H1 (cell line): ENCODE data around the gene CIRBP. TPM values are rescaled to one million over a fixed set of nuclear protein-coding genes. Genes with fewer than 3 reads are reported as not detected.

Experiments
- ASH2L ChIP-seq: fragments of 200-600, 300-600 bp; sonication (generic); IDR thresholded peaks from one replicate; pipeline ENCODE4 v1.7.1; 2017; ENCODE audit warnings: low read length
- BCL11A ChIP-seq, 2 experiments: IDR thresholded peaks; one replicate each; pipeline ENCODE4 v1.6.1; 2011; ENCODE audit warnings: low read depth in 2 of 2, low read length in 2 of 2, mild to moderate bottlenecking in 2 of 2
- CBX8 ChIP-seq: fragments of 300-800, 300-1000 bp; sonication (generic); IDR thresholded peaks from 2 replicates; pipeline ENCODE4 v1.7.1; 2016; ENCODE audit warnings: low read depth, low read length, borderline replicate concordance
- CHD2 ChIP-seq: IDR thresholded peaks from 2 replicates; pipeline ENCODE4 v1.6.1; 2012; ENCODE audit warnings: low read length, improper control_type of control experiment
- GABPA ChIP-seq: IDR thresholded peaks from 2 replicates; pipeline ENCODE4 v1.6.1; 2011; ENCODE audit warnings: mild to moderate bottlenecking, low read length, moderate library complexity, borderline replicate concordance; ENCODE audit not compliant: insufficient read depth
- JUN ChIP-seq: IDR thresholded peaks from 2 replicates; pipeline ENCODE4 v1.6.1; 2011; ENCODE audit warnings: low read depth, mild to moderate bottlenecking, improper control_type of control experiment, low read length
- KDM1A ChIP-seq: fragments of 200-600, 300-600 bp; sonication (generic); IDR thresholded peaks from 2 replicates; pipeline ENCODE4 v1.7.1; 2016; ENCODE audit warnings: mild to moderate bottlenecking, low read length, borderline replicate concordance
- KDM4A ChIP-seq: IDR thresholded peaks from one replicate; pipeline ENCODE4 v1.7.1; 2012; ENCODE audit warnings: low read depth, mild to moderate bottlenecking, moderate library complexity, low read length, inconsistent platforms; ENCODE audit not compliant: severe bottlenecking
- KDM5A ChIP-seq: fragments of 200-600 bp; IDR thresholded peaks from 2 replicates; pipeline ENCODE4 v1.7.1; 2012; ENCODE audit warnings: mild to moderate bottlenecking, low read length, inconsistent platforms, mixed read lengths
- POLR2A ChIP-seq, 2 experiments: IDR thresholded peaks; 1 replicate in 1 of 2; 2 replicates in 1 of 2; pipeline ENCODE4 v1.6.1; 2011; ENCODE audit warnings: low read depth in 2 of 2, low read length in 2 of 2, mild to moderate bottlenecking in 2 of 2; ENCODE audit errors: control extremely low read depth in 1 of 2
- POLR2AphosphoS5 ChIP-seq: IDR thresholded peaks from 2 replicates; pipeline ENCODE4 v1.6.1; 2011; ENCODE audit warnings: low read depth, low read length
- POU5F1 ChIP-seq: IDR thresholded peaks from 2 replicates; pipeline ENCODE4 v1.6.1; 2011; ENCODE audit warnings: low read depth, mild to moderate bottlenecking, low read length, moderate library complexity
- RAD21 ChIP-seq, 2 experiments: IDR thresholded peaks in 1 of 2; conservative IDR thresholded peaks in 1 of 2; 2 replicates each; pipeline ENCODE4 v1.6.1; 2011; ENCODE audit warnings: low read depth in 2 of 2, low read length in 2 of 2, improper control_type of control experiment in 1 of 2, inconsistent platforms in 1 of 2, mild to moderate bottlenecking in 1 of 2, moderate library complexity in 1 of 2
- RBBP5 ChIP-seq: IDR thresholded peaks from 2 replicates; pipeline ENCODE4 v1.7.1; 2012; ENCODE audit warnings: low read depth, mild to moderate bottlenecking, inconsistent platforms, low read length, moderate library complexity, borderline replicate concordance
- SIRT6 ChIP-seq: IDR thresholded peaks from one replicate; pipeline ENCODE4 v1.7.1; 2012; ENCODE audit warnings: low read length, inconsistent platforms
- SP1 ChIP-seq: IDR thresholded peaks from 2 replicates; pipeline ENCODE4 v1.6.1; 2011; ENCODE audit warnings: low read depth, low read length
- SP4 ChIP-seq: IDR thresholded peaks from 2 replicates; pipeline ENCODE4 v1.6.1; 2012; ENCODE audit warnings: low read length, inconsistent platforms
- TAF1 ChIP-seq: IDR thresholded peaks from 2 replicates; pipeline ENCODE4 v1.6.1; 2011; ENCODE audit warnings: mild to moderate bottlenecking, low read depth, low read length
- TAF7 ChIP-seq: optimal IDR thresholded peaks from 2 replicates; pipeline ENCODE3; 2011; ENCODE audit warnings: low read depth, mild to moderate bottlenecking, inconsistent platforms, low read length, moderate library complexity, borderline replicate concordance
- TCF12 ChIP-seq: IDR thresholded peaks from 2 replicates; pipeline ENCODE4 v1.6.1; 2011; ENCODE audit warnings: low read depth, mild to moderate bottlenecking, low read length
- TEAD4 ChIP-seq: IDR thresholded peaks from 2 replicates; pipeline ENCODE4 v1.6.1; 2012; ENCODE audit warnings: low read depth, low read length, inconsistent platforms, mixed read lengths
- YY1 ChIP-seq: IDR thresholded peaks from 2 replicates; pipeline ENCODE4 v1.6.1; 2011; ENCODE audit warnings: low read depth, mild to moderate bottlenecking, low read length
- polyA plus RNA-seq, 7 experiments: library from polyadenylated mRNA; depleted of rRNA in 3 of 7; stranded (reverse) in 5 of 7; unstranded in 2 of 7; fragments of >200 nt in 5 of 7; fragments of 200-250 nt in 2 of 7; gene quantifications; 1 replicate in 5 of 7; 2 replicates in 1 of 7; 4 replicates in 1 of 7; pipeline versions ENCODE4 v1.2.1 to v1.2.3, GENCODE V29; 2011 to 2013; ENCODE audit warnings: missing spikeins in 2 of 7, mixed read lengths in 2 of 7
- total RNA-seq: library from RNA; stranded (reverse); fragmentation: NEBNext Ultra II Directional; extraction: Animal tissue kit (Norgen Biotek cat#: 25700); gene quantifications from 2 replicates; pipeline ENCODE4 v1.2.1, GENCODE V29; 2021
- TF ChIP-seq, protein P1 (sequence below): IDR thresholded peaks from 2 replicates; pipeline ENCODE4 v1.6.1; 2011; ENCODE audit warnings: low read depth, mild to moderate bottlenecking, low read length; ENCODE audit not compliant: insufficient read depth
- TF ChIP-seq, protein P2 (sequence below): IDR thresholded peaks from 2 replicates; pipeline ENCODE4 v1.6.1; 2012; ENCODE audit warnings: low read length, inconsistent platforms

CIRBP gene
- total and polyA plus RNA-seq, 2 of the 8 experiments (the other 6 are each of a cell fraction or from before 2014, with no cell fraction given) = 175 to 199 TPM

- TF ChIP-seq, protein P1, sequence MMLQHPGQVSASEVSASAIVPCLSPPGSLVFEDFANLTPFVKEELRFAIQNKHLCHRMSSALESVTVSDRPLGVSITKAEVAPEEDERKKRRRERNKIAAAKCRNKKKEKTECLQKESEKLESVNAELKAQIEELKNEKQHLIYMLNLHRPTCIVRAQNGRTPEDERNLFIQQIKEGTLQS = 0 out of 2 replicates have a peak, but pooled peaks have one; percentile 39
- no peak for TF ChIP-seq CBX8
- no peak for TF ChIP-seq KDM5A
- no peak for TF ChIP-seq POU5F1
- TF ChIP-seq YY1 = peak; percentile 98
- peak; percentile 23; the same call in 1 of the 2 replicates for TF ChIP-seq TEAD4
- TF ChIP-seq TAF7 = peak; percentile 4
- TF ChIP-seq TAF1 = peak; percentile 86; the same call in 1 of the 2 replicates
- TF ChIP-seq ASH2L = no peak
- TF ChIP-seq POLR2A (IDR thresholded peaks at IDR 0.05; ENCODE audit: control extremely low read depth in 1 of 2, low read depth in 2 of 2, low read length in 2 of 2) = peak; percentile 83 to 95
- no peak for TF ChIP-seq KDM1A
- TF ChIP-seq BCL11A (IDR thresholded peaks at IDR 0.05; ENCODE audit: low read depth in 2 of 2, low read length in 2 of 2) = no peak
- TF ChIP-seq CHD2 = no peak
- TF ChIP-seq SP4 = peak; percentile 31
- TF ChIP-seq, protein P2, sequence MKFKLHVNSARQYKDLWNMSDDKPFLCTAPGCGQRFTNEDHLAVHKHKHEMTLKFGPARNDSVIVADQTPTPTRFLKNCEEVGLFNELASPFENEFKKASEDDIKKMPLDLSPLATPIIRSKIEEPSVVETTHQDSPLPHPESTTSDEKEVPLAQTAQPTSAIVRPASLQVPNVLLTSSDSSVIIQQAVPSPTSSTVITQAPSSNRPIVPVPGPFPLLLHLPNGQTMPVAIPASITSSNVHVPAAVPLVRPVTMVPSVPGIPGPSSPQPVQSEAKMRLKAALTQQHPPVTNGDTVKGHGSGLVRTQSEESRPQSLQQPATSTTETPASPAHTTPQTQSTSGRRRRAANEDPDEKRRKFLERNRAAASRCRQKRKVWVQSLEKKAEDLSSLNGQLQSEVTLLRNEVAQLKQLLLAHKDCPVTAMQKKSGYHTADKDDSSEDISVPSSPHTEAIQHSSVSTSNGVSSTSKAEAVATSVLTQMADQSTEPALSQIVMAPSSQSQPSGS = peak; percentile 37; the same call in 1 of the 2 replicates
- TF ChIP-seq POLR2AphosphoS5 = peak; percentile 77
- TF ChIP-seq TCF12 = no peak
- TF ChIP-seq RAD21 (IDR thresholded peaks at IDR 0.05 in 1 of 2, conservative IDR thresholded peaks at IDR 0.05 in 1 of 2; ENCODE audit: low read depth in 2 of 2, low read length in 2 of 2) = no peak
- TF ChIP-seq SP1 = no peak
- no peak for TF ChIP-seq KDM4A
- no peak for TF ChIP-seq GABPA
- no peak for TF ChIP-seq SIRT6
- no peak for TF ChIP-seq JUN
- 0 out of 2 replicates have a peak, but pooled peaks have one; percentile 32 for TF ChIP-seq RBBP5
These were observed 513 bp downstream of the CIRBP start (continued) for GRCh38 chr19:1269478-1270212.
